Right lung (tissue), 5 donors: Measurements from ENCODE around the gene NAA50. TPM values are rescaled to one million over a fixed set of nuclear protein-coding genes. Genes with fewer than 3 reads are reported as not detected.

Experiments used
- DNase-seq, 2 donors: peaks; one replicate each; pipeline ENCODE4 v3.0.0-alpha.2; 2013
- polyA plus RNA-seq, 5 donors: library from polyadenylated mRNA; unstranded; fragments of 120-200 nt; gene quantifications; one replicate each; pipeline versions ENCODE4 v1.2.1 to v1.2.3, GENCODE V29; 2013; ENCODE audit warnings: inconsistent platforms in 1 of 5, low replicate concordance in 1 of 5; ENCODE audit not compliant: insufficient read length in 5 of 5, insufficient read depth in 1 of 5

The NAA50 gene
- polyA plus RNA-seq, 5 donors = 97.5 to 123 (median 109) TPM

DNA sequence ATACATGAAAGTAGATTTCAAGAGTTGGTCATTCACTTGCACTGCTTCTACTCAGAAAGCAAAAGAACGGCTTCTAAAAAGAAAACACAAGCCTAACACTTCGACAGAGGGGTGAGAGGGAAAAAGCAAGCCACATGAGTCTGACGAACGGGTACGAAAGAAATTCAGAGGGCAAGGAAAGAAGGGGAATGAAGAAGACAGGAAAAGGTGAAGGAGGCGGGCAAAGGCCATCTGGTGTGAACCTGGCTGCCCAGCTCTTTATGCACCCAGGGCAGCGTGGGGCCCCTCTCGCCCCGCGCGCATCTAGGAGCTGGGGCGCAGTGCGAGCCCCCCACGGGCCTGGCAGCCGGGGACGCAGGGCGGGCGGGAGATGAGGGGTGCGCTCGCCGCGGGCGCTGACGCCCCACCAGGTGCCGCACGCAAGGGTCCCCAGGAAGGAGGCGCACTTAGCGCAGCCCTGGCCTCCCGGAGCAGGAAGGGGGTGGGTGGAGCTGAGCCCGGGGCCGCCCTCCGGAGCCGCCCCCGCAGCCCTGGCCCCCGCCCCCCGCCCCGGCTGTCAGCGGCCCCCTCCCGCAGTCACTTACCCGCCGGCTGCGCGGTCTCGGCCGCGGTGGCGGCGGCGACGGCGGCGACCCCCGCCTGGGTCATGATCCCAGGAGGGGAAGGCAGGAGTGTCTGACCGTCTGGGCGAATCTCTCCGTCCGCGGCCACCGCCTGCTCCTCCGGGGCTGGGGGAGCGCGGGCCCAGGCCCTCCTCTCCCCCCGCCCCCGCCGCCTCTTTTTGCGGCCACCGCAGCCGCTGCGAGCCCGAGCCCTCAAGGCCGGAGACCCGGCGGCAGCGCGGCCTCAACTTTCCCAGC is 50.0 kb downstream of the NAA50 start, which contains the start of gene USF3:
Gene USF3 (minus strand): TSS at position 857 of the 860 bp plus-strand sequence. CDS start 21,764 bp downstream, outside the sequence.
- peak; percentile 68 to 71 for DNase-seq

DNA sequence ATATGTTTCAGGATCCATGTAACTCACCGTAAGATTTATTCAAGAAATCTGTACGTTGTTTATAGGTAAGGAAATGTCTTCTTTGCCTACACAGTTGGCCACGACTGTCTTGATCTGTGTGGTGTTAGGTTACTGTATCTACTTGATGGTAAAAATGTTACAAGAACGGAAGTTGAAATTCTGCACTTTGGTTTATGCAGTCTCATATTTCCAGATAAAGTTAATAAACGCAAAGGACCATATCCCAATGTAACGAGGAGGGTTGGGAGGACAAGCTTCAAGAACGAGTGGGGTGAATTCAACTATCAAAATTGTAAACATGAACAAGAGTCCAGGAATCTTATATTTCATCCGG is 50.6 kb downstream of the NAA50 start:
- peak in 1 of 2 donors; percentile 20 for DNase-seq

DNA sequence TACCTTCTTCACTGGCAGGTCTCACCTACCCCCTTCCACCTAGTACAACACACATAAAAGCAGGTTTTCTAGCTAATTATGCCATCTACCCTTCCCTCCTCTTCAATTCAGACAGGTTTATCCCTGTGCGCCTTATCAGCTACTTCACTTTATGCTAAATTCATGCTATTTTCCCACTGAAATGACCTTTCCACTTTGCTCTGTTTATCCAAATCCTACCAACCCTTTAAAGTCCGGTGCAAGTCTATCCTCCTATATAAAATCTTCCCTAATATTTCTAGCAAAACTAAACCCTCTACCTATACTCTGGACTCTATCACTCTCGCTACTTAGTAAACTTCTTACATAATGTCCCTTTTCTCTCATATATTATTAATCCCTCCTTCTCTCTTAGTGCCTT is 55.6 kb downstream of the NAA50 start:
- DNase-seq = no peak

DNA sequence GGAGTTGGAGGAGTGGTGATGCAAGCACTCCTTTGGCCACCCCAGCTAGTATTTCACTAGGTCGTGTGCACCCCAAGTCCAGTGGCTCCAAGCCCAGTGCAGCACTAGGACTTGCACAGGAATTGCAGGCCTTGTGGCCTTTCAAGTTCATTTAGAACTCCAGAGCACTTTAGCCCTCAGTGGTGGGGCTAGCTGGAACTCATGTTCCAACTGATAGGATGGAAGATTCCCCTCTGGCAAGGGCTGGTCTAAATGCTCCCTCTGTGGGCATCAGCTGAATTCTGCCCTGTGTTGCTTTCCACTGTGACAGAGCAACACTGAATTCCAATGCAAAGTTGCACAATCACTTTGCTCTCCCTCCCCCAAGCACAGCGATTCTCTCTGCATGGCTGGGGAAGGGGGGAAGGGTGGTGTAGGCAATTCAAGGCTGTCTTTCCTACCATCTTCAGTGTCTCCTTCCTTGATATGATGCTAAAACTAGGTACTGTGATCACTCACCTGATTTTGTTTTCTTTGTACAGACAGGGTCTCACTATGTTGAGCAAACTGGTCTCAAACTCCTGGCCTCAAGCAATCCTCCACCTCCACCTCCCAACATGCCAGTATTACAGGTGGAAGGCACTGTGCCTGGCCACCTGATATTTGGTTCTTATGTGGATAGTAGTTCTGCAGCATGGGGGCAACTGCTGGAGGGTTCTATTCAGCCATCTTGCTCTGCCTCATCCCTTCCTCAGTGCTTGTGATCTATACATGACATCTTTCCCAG is 59.9 kb downstream of the NAA50 start:
- no peak for DNase-seq

DNA sequence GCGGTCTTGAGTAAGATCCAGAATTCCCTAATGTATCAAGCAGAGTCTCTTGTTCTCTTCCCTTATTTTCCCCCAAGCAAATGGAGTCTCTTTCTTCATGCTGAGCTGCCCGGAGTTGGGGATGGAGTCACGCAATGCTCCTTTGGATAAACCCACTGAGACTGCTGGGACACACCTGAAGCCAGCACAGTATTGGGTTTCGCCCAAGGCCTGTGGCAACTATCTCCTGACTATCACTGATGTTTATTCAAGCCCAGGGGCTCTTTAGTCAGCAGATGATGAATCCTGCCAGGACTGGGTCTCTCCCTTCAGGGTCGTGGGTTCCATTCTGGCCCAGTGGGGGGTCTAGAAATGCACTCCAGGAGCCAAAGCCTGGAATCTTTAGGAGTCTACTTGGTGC is 60.9 kb downstream of the NAA50 start:
- no peak for DNase-seq

DNA sequence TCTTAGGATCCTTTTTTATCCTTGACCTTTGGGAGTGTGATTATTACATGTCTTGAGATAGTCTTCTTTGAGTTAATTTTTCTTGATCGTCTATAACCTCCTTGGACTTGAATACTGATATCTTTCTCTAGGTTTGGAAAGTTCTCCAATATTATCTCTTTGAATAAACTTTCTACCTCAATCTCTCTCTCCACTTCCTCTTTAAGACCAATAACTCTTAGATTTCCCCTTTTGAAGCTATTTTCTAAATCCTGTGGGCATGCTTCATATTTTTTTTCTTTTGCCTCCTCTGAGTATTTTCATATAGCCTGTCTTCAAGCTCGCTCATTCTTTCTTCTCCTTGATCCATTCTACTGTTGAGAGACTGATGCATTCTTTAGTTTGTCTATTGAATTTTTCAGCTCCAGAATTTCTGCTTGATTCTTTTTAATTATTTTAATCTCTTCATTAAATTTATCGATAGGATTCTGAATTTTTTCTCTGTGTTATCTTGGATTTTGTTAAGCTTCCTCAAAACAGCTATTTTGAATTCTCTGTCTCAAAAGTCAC is 61.7 kb downstream of the NAA50 start:
- no peak for DNase-seq

DNA sequence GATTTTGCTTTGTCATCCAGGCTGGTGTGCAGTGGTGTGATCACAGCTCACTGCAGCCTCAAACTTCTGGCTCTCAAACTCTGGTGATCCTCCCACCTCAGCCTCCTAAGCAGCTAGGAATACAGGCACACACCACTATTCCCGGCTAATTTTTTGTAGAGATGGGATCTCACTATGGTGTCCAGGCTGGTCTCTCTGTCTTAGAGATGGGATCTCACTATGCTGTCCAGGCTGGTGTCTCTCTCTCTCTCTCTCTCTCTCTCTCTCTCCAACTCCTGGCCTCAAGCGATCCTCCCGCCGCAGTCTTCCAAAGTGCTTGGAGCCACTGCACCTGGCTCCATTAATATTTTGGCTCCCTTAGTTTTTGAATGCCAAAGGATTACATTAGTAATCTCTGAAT is 67.3 kb downstream of the NAA50 start:
- no peak for DNase-seq

DNA sequence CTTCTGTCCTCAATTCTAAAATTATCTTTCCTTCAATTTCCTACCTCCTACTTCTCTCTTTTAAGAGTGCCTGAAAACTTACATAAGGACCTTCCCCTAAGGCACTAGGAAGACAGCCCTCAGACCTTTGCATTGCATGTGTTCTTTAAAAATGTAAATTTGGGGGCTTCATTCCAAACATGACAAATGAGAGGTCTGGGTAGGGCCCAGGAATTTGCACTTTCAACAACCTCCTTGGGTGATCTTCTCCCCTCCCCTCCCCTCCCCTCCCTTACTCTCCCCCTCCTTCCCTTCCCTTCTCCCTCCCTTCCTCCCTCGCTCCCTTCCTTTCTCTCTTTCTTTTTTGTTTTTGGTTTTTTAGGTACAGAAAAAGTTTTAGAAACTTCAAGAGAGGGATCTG is 68.3 kb downstream of the NAA50 start:
- DNase-seq = no peak

DNA sequence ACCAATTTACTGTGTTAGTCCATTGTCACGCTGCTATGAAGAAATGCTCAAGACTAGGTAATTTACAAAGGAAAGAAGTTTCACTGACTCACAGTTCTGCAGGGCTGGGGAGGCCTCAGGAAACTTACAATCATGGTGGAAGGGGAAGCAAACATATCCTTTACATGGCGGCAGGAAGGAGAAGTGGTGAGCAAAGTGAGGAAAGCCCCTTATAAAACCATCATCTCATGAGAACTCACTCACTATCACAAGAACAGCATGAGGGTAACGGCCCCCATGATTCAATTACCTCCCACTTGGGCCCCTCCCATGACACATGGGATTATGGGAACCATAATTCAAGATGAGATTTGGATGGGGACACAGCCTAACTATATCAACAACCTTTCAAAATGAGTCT is 69.8 kb downstream of the NAA50 start:
- no peak for DNase-seq

DNA sequence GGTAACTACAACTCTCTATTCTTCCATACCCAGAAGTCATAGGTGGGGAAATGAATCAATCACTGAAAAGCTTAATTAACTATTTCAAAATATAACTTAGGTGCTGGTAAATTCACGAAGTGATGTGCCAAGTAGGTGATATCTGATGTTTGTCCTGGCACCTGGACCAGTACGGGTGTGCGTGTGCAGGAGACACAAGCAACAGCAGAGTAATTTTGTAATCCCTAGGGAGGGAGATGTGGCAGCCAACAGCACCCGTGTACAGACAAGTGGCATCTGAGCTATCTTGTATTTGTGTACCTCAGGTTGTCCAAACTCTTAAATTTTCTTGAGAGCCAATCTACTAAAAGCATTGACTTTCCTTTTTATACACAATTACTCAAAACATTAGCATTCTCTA is 72.5 kb downstream of the NAA50 start:
- no peak for DNase-seq

DNA sequence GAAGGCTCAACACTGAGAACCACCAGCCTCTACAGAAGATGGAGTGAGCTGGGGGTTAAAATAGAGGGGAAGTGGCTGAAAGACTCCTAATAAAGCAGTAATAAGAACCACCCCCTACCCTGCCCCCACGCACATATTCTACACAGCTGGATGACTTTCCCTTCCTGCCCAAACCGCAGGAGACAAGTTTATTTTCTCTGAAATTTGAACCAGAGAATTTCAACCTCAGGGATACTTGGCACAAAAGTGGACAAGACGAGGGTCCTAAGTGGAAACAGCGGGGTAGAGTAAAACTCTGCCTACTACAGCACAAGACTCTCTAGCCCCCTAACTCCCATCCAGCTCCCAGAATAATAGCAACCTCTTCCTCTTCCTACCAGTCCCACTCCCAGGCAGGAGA is 78.0 kb downstream of the NAA50 start:
- no peak for DNase-seq

Other genes with a start within 250 kb of the NAA50 start
- gene SPICE1, start 231.1 kb downstream of the NAA50 start, polyA plus RNA-seq = 10 to 100 TPM; 17.5 to 34.7 (median 27.4) TPM
- 1 to 10 TPM; 1.4 to 2.7 (median 2.1) TPM for gene SIDT1, start 213.7 kb downstream of the NAA50 start, polyA plus RNA-seq
- gene USF3, start 49.6 kb downstream of the NAA50 start, polyA plus RNA-seq = 10 to 100 TPM; 13.5 to 18.7 (median 17.4) TPM
- gene ATP6V1A, start 786 bp upstream of the NAA50 start, polyA plus RNA-seq = 10 to 100 TPM; 32.9 to 52.6 (median 50.6) TPM
- 1 to 10 TPM; 3.1 to 6.2 (median 5.5) TPM for gene GRAMD1C, start 92.5 kb upstream of the NAA50 start, polyA plus RNA-seq
- 1 to 10 TPM; 5.2 to 9.3 (median 6.9) TPM for gene ZDHHC23, start 201.8 kb upstream of the NAA50 start, polyA plus RNA-seq